Stimulated activated CD4-positive, alpha-beta T cell treated with anti-CD3 and anti-CD28 coated beads, Interleukin-1b, Interleukin-23, amount 100 ng/mL, for 48 hours (primary cell): Measurements from ENCODE around the gene PSMB11.

Experiments
- DNase-seq: peaks from one replicate; pipeline ENCODE4 v3.0.0-alpha.2; 2020

Gene PSMB11

DNA sequence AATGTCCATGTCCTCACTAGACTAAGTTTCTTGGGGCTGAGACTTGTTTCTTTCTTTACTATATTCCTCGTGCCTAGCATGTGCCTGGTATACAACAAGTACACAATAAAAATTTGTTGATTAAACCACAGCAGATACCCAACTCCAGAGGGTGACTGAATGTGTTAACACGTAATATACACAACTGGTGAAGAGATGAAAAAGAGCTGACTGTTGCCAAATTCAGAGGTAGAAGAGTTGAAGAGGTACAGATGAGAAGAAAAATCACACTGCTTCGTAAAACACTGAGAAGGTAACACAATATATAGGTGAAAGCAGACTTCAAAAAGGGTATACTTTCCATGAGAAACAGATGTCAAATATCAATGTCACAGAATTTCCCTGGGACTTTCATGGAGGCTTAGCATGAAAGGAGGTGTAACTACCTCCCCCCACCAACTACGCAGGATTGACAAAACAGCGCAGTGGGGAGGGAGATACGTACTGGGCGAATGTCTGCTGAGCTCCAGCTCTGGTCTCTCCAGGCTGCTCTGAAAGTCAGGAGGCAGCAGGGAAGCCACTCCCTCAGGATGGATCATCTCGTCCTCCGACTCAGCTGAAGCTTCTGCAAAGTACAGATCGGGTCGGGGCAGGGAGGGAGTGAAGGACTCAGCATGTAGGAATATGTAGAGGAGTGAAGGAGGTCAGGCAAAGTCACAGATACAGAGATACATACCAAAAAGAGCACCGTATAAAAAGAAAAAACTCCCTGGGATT lies 47.7 kb downstream of the PSMB11 start:
- DNase-seq: no peak

DNA sequence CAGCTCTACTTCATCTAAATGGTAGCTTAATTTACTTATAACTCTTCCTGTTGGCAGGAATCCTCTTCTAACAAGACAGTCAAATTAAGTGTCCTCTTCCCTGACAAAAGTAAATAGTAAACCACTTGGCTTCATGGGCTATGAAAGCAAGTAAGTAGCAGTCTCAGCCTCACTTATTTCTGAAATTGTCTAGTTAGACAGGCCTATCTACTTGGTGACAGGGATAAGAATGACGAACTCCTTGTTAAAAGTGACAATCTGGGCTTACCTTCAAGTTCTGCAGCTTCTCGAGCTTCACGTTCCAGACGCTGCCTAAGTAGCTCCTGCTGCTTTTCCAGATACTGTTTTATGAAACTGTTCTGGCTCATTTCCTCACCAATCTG lies 48.2 kb downstream of the PSMB11 start:
- DNase-seq: no peak

DNA sequence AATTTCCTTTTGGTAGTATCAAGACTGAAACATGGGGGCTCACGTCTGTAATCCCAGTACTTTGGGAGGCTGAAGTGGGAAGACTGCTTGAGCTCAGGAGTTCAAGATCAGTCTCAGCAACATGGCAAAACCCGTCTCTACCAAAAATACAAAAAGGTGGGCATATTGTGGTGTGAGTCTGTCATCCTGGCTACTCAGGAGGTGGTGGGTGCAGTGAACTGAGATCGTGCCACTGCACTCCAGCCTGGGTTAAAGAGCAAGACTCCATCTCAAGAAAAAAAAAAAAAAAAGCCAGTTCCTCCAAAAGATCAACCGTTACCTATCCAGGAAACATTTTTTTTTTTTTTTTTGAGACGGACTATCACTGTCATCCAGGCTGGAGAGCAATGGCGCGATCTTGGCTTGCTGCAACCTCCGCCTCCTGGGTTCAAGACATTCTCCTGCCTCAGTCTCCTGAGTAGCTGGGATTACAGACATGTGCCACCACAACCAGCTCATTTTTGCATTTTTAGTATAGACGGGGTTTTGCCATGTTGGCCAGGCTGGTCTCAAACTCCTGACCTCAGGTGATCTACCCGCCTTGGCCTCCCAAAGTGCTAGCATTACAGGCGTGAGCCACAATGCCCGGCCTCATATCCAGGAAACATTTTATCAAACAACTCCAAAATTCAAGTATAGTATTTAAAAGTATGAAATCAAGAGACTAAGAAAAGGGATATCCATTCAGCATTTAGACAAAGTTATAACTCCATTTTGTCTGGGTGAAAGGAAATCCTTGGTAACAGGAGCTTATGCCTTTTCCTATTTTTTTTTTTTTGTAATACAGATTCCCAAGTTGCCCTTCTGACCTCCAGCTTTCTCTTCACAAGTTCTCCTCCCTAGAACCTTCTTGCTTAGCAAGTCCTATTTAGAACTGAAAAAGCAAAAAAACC lies 49.5 kb downstream of the PSMB11 start:
- no peak for DNase-seq

DNA sequence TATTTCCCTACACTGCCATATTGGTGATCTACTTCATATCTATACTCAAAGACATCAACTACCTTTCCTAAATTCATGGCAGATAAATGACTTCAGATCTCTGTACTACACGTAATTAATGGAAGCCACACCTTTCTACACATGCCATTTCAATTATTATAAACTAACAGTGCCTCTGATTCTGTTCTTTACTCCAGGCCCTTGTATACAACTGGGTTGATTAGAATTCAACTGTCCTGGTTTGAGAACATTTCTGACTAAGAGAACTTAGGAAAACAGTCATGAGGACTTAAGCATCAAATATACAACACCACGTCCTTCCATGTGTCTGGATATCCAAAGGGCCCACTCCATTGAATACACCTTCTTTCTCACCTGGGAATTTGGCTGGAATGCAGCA lies 51.1 kb downstream of the PSMB11 start:
- no peak for DNase-seq

DNA sequence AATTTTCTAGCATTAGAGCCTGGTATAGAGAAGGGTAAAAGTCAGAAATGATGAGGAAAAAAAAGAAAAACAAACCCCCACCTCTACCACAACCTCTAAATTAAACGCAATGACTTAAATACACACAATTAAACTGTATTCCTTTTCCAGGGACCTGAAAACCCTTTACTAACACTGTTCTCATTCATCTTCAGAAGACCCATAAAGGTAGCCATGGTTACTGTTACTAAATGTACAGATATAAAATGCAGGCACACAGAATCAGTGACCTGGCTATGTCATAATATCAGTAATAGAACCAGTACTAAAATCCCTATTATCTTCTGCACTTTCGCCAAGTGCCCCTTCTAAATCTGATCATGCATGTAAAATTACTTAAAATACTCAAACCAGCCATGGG lies 51.5 kb downstream of the PSMB11 start:
- DNase-seq: no peak
